DMS53 (cell line): Measurements from ENCODE around the gene TPPP2.
"Not testable (repeated sequence)": the region's sequence is repeated elsewhere in the genome, so short reads cannot be mapped to it uniquely, and the experiment has no call there.

Experiments used
- DNase-seq: peaks from one replicate; lab custom pipeline; 2025; lab: John Stamatoyannopoulos, UW

The TPPP2 gene

GRCh38 chr14:21029917-21030316 lies at the start of gene TPPP2:
Gene TPPP2, plus strand, starts transcription at chr14:21030217. Its CDS starts 365 bp downstream, at chr14:21030582.
- DNase-seq, result no peak

GRCh38 chr14:20980906-20981305 lies 49.1 kb upstream of the TPPP2 start:
- no peak for DNase-seq

GRCh38 chr14:20982646-20983369 lies 47.2 kb upstream of the TPPP2 start:
- DNase-seq, result no peak

- DNase-seq, result not testable (repeated sequence)
These were observed 44.4 kb upstream of the TPPP2 start for GRCh38 chr14:20985650-20986049.

GRCh38 chr14:20986811-20987210 lies 43.2 kb upstream of the TPPP2 start:
- DNase-seq, result peak; percentile 9

- no peak for DNase-seq
These were observed 41.1 kb upstream of the TPPP2 start for GRCh38 chr14:20988717-20989470.

GRCh38 chr14:20989471-20989786 lies 40.6 kb upstream of the TPPP2 start:
- DNase-seq, result no peak

- DNase-seq, result peak; percentile 85
These were observed 40.0 kb upstream of the TPPP2 start, which contains the start of gene METTL17 for GRCh38 chr14:20989787-20990600. Gene METTL17, plus strand, starts transcription at chr14:20989980. Its CDS starts 23 bp downstream, at chr14:20990003.

GRCh38 chr14:20996521-20996920 lies 33.5 kb upstream of the TPPP2 start:
- DNase-seq, result no peak

GRCh38 chr14:20997115-20997514 lies 32.9 kb upstream of the TPPP2 start:
- DNase-seq, result no peak

GRCh38 chr14:20997564-20997963 lies 32.5 kb upstream of the TPPP2 start:
- DNase-seq, result no peak

- peak; percentile 0 for DNase-seq
These were observed 31.9 kb upstream of the TPPP2 start for GRCh38 chr14:20998139-20998538.

GRCh38 chr14:20998674-20999366 lies 31.2 kb upstream of the TPPP2 start, which contains the start of gene SLC39A2:
Gene SLC39A2, plus strand, starts transcription at chr14:20999293. Its CDS starts 154 bp downstream, at chr14:20999447.
- DNase-seq, result no peak

- DNase-seq, result no peak
These were observed 30.4 kb upstream of the TPPP2 start for GRCh38 chr14:20999591-20999990.

GRCh38 chr14:21001218-21001617 lies 28.8 kb upstream of the TPPP2 start:
- DNase-seq, result no peak

- DNase-seq, result no peak
These were observed 26.1 kb upstream of the TPPP2 start for GRCh38 chr14:21003788-21004346.

GRCh38 chr14:21009721-21010120 lies 20.3 kb upstream of the TPPP2 start:
- not testable (repeated sequence) for DNase-seq

- no peak for DNase-seq
These were observed 18.9 kb upstream of the TPPP2 start for GRCh38 chr14:21011136-21011535.

- DNase-seq, result peak; percentile 79
These were observed 15.2 kb upstream of the TPPP2 start for GRCh38 chr14:21014761-21015190.

GRCh38 chr14:21015312-21015711 lies 14.7 kb upstream of the TPPP2 start:
- no peak for DNase-seq

- no peak for DNase-seq
These were observed 13.4 kb upstream of the TPPP2 start for GRCh38 chr14:21016413-21017190.
